SK-N-SH (cell line): ENCODE results near the gene BRIX1. TPM values are rescaled to one million over a fixed set of nuclear protein-coding genes. Genes with fewer than 3 reads are reported as not detected.

Experiments
- CTCF ChIA-PET: fragments of 300-600, 350-600 bp; formaldehyde crosslinking; extraction: SDS; loops from one replicate; lab custom pipeline; 2021; lab: Yijun Ruan, JAX
- POLR2A ChIA-PET: fragments of 350-600 bp; sonication (Branson Sonifier 250); formaldehyde crosslinking; extraction: SDS; loops from one replicate; lab custom pipeline; 2020; ENCODE audit warnings: antibody characterized with exemption, inconsistent platforms; lab: Yijun Ruan, JAX
- DNase-seq: peaks from one replicate; pipeline ENCODE4 v3.0.0; 2012
- H2AFZ ChIP-seq: fragments of 200-600 bp; sonication (generic); 2 replicates; pipeline ENCODE4 v1.8.1; 2016; ENCODE audit warnings: antibody characterized with exemption, mild to moderate bottlenecking, low read depth
- H3F3A ChIP-seq: fragments of 200-600 bp; sonication (generic); replicated peaks from 2 replicates; pipeline ENCODE3; 2016; ENCODE audit warnings: antibody characterized with exemption, mild to moderate bottlenecking; ENCODE audit not compliant: insufficient read depth
- H3K27ac ChIP-seq, 2 experiments: fragments of 200-500 bp in 1 of 2; fragments of 200-600 bp in 1 of 2; sonication (Bioruptor generic) in 1 of 2; sonication (generic), shearing (Covaris generic) in 1 of 2; 2 replicates each; pipeline versions ENCODE4 v1.5.1 to v1.6.1; 2014 to 2016; ENCODE audit warnings: low read depth in 2 of 2, inconsistent platforms in 1 of 2, low read length in 1 of 2, mild to moderate bottlenecking in 1 of 2, mixed read lengths in 1 of 2
- H3K27me3 ChIP-seq: fragments of 200-600 bp; sonication (generic), shearing (Covaris generic); 2 replicates; pipeline ENCODE4 v1.6.1; 2016; ENCODE audit warnings: mixed run types; ENCODE audit not compliant: insufficient read depth
- H3K36me3 ChIP-seq, 2 experiments: fragments of 200-500 bp in 1 of 2; fragments of 200-600 bp in 1 of 2; sonication (Bioruptor generic) in 1 of 2; sonication (generic) in 1 of 2; replicated peaks in 1 of 2; 2 replicates each; pipeline versions ENCODE3 to v1.5.1; 2014 to 2016; ENCODE audit warnings: low read length in 1 of 2, mild to moderate bottlenecking in 1 of 2; ENCODE audit not compliant: insufficient read depth in 2 of 2, control insufficient read depth in 1 of 2
- H3K4me1 ChIP-seq, 2 experiments: fragments of 200-500 bp in 1 of 2; fragments of 200-600 bp in 1 of 2; sonication (Bioruptor generic) in 1 of 2; sonication (generic), shearing (Covaris generic) in 1 of 2; 2 replicates each; pipeline versions ENCODE4 v1.5.1 to v1.6.1; 2014 to 2016; ENCODE audit warnings: low read depth in 1 of 2, low read length in 1 of 2, mixed run types in 1 of 2; ENCODE audit not compliant: insufficient read depth in 2 of 2, control insufficient read depth in 1 of 2
- H3K4me2 ChIP-seq: fragments of 200-600 bp; sonication (generic), shearing (Covaris generic); 2 replicates; pipeline ENCODE4 v1.6.1; 2017; ENCODE audit warnings: mixed run types
- H3K4me3 ChIP-seq, 2 experiments: fragments of 200-500 bp in 1 of 2; fragments of 200-600 bp in 1 of 2; sonication (Bioruptor generic) in 1 of 2; sonication (generic), shearing (Covaris generic) in 1 of 2; 2 replicates each; pipeline versions ENCODE4 v1.5.1 to v1.8.1; 2014 to 2016; ENCODE audit warnings: low read depth in 2 of 2, inconsistent platforms in 1 of 2, low read length in 1 of 2, mild to moderate bottlenecking in 1 of 2, mixed read lengths in 1 of 2, moderate library complexity in 1 of 2
- H3K79me2 ChIP-seq: fragments of 200-600 bp; sonication (generic); 2 replicates; pipeline ENCODE4 v1.8.1; 2017; ENCODE audit warnings: mild to moderate bottlenecking; ENCODE audit not compliant: insufficient read depth
- H3K9ac ChIP-seq: fragments of 200-600 bp; sonication (generic); 2 replicates; pipeline ENCODE4 v1.6.1; 2017; ENCODE audit warnings: mixed run types
- H3K9me2 ChIP-seq: fragments of 200-600 bp; sonication (generic); 2 replicates; pipeline ENCODE4 v1.6.1; 2017; ENCODE audit warnings: mixed run types
- H3K9me3 ChIP-seq: fragments of 200-600 bp; sonication (generic); 2 replicates; pipeline ENCODE4 v1.6.1; 2017; ENCODE audit warnings: mixed run types, mild to moderate bottlenecking, moderate library complexity
- H4K20me1 ChIP-seq: fragments of 200-600 bp; sonication (generic); 2 replicates; pipeline ENCODE4 v1.6.1; 2017; ENCODE audit warnings: mild to moderate bottlenecking, mixed run types; ENCODE audit not compliant: insufficient read depth
- CHD2 ChIP-seq: fragments of 150-350 bp; IDR thresholded peaks from 2 replicates; pipeline ENCODE4 v1.6.1; 2018; ENCODE audit warnings: low read length; ENCODE audit not compliant: partially characterized antibody
- ELF1 ChIP-seq: IDR thresholded peaks from 2 replicates; pipeline ENCODE4 v1.4.0; 2012
- FOSL2 ChIP-seq: IDR thresholded peaks from 2 replicates; pipeline ENCODE4 v1.4.0; 2012; ENCODE audit warnings: low read depth, mild to moderate bottlenecking, moderate library complexity, borderline replicate concordance
- FOXM1 ChIP-seq: IDR thresholded peaks from 2 replicates; pipeline ENCODE4 v1.4.0; 2012; ENCODE audit warnings: low read depth, mild to moderate bottlenecking
- JUND ChIP-seq: IDR thresholded peaks from 2 replicates; pipeline ENCODE4 v1.4.0; 2012
- MEF2A ChIP-seq: IDR thresholded peaks from 2 replicates; pipeline ENCODE4 v1.4.0; 2012; ENCODE audit warnings: low read depth, borderline replicate concordance
- MXI1 ChIP-seq: IDR thresholded peaks from 2 replicates; pipeline ENCODE4 v1.6.1; 2012; ENCODE audit warnings: mild to moderate bottlenecking, low read depth, low read length, improper control_type of control experiment
- NFIC ChIP-seq: IDR thresholded peaks from 2 replicates; pipeline ENCODE4 v1.4.0; 2012; ENCODE audit warnings: borderline replicate concordance
- POLR2AphosphoS5 ChIP-seq: IDR thresholded peaks from 2 replicates; pipeline ENCODE4 v1.6.1; 2012; ENCODE audit warnings: low read depth, low read length
- RCOR1 ChIP-seq: fragments of 150-350 bp; IDR thresholded peaks from 2 replicates; pipeline ENCODE4 v1.6.1; 2017; ENCODE audit warnings: antibody characterized with exemption, low read length
- RFX5 ChIP-seq: IDR thresholded peaks from 2 replicates; pipeline ENCODE4 v1.6.1; 2012; ENCODE audit warnings: mild to moderate bottlenecking, improper control_type of control experiment, low read length
- RXRA ChIP-seq: IDR thresholded peaks from 2 replicates; pipeline ENCODE4 v1.4.0; 2012; ENCODE audit warnings: low read depth, mild to moderate bottlenecking, borderline replicate concordance
- SMC3 ChIP-seq: IDR thresholded peaks from 2 replicates; pipeline ENCODE4 v1.6.1; 2012; ENCODE audit warnings: low read depth, low read length, improper control_type of control experiment
- TAF1 ChIP-seq: IDR thresholded peaks from 2 replicates; pipeline ENCODE4 v1.6.1; 2012; ENCODE audit warnings: low read depth, mild to moderate bottlenecking, low read length, moderate library complexity, borderline replicate concordance
- TCF12 ChIP-seq: IDR thresholded peaks from 2 replicates; pipeline ENCODE4 v1.4.0; 2012
- WGBS: methylation state at CpG from one replicate; pipeline ENCODE4 v1.1.6; 2017; ENCODE audit warnings: low lambda C conversion rate; 5-methylcytosine and 5-hydroxymethylcytosine counted together
- polyA plus RNA-seq, 3 experiments: library from polyadenylated mRNA; depleted of rRNA; stranded (reverse); fragments of >200 nt; gene quantifications; 2 replicates each; pipeline ENCODE4 v1.2.3, GENCODE V29; 2012
- TF ChIP-seq, protein P1 (sequence below): IDR thresholded peaks from 2 replicates; pipeline ENCODE4 v1.4.0; 2012; ENCODE audit warnings: low read depth, borderline replicate concordance
- TF ChIP-seq, protein P2 (sequence below): IDR thresholded peaks from 2 replicates; pipeline ENCODE4; 2012
- TF ChIP-seq, protein P3 (sequence below): fragments of 150-350 bp; IDR thresholded peaks from 2 replicates; pipeline ENCODE4 v1.6.1; 2017; ENCODE audit warnings: antibody characterized with exemption, low read length, low read depth, borderline replicate concordance
- TF ChIP-seq, protein P4 (sequence below): IDR thresholded peaks from 2 replicates; pipeline ENCODE4 v1.4.0; 2012; ENCODE audit warnings: low read depth
- TF ChIP-seq, protein P5 (sequence below): fragments of 150-350 bp; IDR thresholded peaks from 2 replicates; pipeline ENCODE4 v1.6.1; 2016; ENCODE audit warnings: mild to moderate bottlenecking, low read depth, low read length

The BRIX1 gene
- polyA plus RNA-seq, 1 of the 3 experiments (the other 2 are of a cell fraction), result 18.4 TPM

DNA sequence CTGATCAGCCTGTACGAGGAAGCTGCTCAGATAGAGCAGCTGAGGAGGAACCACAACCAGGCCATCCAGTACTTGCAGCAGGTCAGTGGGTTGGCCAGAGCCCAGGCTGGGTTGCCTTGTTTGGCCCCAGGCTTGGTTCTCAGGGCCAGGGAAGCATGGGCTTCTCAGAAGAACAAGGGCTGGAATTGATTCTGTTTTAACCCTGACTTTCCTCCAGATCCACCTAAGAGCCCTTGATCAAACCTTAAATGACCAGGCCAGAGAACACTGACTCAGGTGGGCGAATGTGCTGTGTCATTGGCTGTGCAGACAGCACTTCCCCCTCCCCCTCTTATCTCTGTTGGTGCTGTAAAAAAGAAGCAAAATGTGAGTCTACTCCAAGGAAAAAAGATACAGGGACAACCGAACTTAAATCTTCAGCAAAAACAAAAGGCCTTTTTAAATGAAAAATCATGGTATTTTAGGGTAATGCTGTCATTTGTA, 48.5 kb upstream of the BRIX1 start:
- Histone ChIP-seq H2AFZ (no peak overlapping the region), H4K20me1 (no peaks in the 10 kb centered on the region), H3K79me2 (no peaks in the 10 kb centered on the region), H3K4me1 (peaks cover 0 to 3% of the 10 kb centered on the region in 2 experiments; a peak in 1 of 4 replicates), H3F3A (no peaks in the 10 kb centered on the region), H3K27me3 (no peaks in the 10 kb centered on the region), H3K27ac (no peak overlapping the region), H3K4me2 (no peak overlapping the region), H3K9me2 (no peaks in the 10 kb centered on the region), H3K9me3 (no peaks in the 10 kb centered on the region), H3K36me3 (no peaks in the 10 kb centered on the region), H3K9ac (no peak overlapping the region), H3K4me3 (no peak overlapping the region)
- TF ChIP-seq, protein P1, sequence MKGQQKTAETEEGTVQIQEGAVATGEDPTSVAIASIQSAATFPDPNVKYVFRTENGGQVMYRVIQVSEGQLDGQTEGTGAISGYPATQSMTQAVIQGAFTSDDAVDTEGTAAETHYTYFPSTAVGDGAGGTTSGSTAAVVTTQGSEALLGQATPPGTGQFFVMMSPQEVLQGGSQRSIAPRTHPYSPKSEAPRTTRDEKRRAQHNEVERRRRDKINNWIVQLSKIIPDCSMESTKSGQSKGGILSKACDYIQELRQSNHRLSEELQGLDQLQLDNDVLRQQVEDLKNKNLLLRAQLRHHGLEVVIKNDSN, result no peak
- TF ChIP-seq TCF12 (no peak), MXI1 (no peak), TAF1 (no peak), RFX5 (no peak)
- TF ChIP-seq, protein P2, sequence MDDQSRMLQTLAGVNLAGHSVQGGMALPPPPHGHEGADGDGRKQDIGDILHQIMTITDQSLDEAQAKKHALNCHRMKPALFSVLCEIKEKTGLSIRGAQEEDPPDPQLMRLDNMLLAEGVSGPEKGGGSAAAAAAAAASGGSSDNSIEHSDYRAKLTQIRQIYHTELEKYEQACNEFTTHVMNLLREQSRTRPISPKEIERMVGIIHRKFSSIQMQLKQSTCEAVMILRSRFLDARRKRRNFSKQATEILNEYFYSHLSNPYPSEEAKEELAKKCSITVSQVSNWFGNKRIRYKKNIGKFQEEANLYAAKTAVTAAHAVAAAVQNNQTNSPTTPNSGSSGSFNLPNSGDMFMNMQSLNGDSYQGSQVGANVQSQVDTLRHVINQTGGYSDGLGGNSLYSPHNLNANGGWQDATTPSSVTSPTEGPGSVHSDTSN, result no peak
- TF ChIP-seq, protein P3, sequence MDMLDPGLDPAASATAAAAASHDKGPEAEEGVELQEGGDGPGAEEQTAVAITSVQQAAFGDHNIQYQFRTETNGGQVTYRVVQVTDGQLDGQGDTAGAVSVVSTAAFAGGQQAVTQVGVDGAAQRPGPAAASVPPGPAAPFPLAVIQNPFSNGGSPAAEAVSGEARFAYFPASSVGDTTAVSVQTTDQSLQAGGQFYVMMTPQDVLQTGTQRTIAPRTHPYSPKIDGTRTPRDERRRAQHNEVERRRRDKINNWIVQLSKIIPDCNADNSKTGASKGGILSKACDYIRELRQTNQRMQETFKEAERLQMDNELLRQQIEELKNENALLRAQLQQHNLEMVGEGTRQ, result no peak
- POLR2A ChIA-PET, result no interaction called here
- CTCF ChIA-PET, result interaction anchor here (1.2 to 2.2 kb wide), 2 partner anchors 9 to 31 kb away, joined by 3 to 8 read pairs; no protein-coding TSS in a partner anchor
- 83% methylated on average over 3 of the region's 3 CpGs for WGBS
- DNase-seq, result no peak

DNA sequence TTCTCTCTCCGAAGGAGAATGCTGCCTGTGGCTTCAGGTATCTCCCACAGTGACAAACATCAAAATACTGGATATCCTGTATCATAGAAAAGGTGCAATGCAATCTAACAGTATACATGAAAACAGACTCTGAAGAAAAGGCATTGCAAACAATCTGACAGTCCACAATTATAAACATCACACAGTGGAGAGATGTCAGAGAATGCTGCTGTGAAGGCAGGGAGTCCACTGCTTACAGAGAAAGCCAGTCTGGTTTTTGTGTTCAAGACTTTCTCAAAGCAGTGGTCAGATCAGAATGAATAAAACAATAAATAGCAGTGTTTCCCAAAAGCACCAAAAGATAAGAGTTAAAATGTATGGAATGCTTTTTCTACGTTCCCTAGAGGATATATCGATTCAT, 47.9 kb upstream of the BRIX1 start:
- H3K27ac ChIP-seq, result no peak overlapping the region
- no peaks in the 10 kb centered on the region for H3K27me3 ChIP-seq
- H3K9me3 ChIP-seq, result no peaks in the 10 kb centered on the region
- no peak overlapping the region for H3K9ac ChIP-seq
- ChIA-PET POLR2A (no interaction called here), CTCF (interaction anchor here (1.2 to 2.2 kb wide), 2 partner anchors 9 to 31 kb away, joined by 3 to 8 read pairs; no protein-coding TSS in a partner anchor)
- no peak overlapping the region for H2AFZ ChIP-seq
- WGBS, result 92% methylated on average over 3 of the region's 3 CpGs
- peaks cover 0 to 3% of the 10 kb centered on the region in 2 experiments; a peak in 1 of 4 replicates for H3K4me1 ChIP-seq
- H3F3A ChIP-seq, result no peaks in the 10 kb centered on the region
- no peaks in the 10 kb centered on the region for H3K79me2 ChIP-seq
- H3K4me3 ChIP-seq, result no peak overlapping the region
- H3K4me2 ChIP-seq, result no peak overlapping the region
- TF ChIP-seq, protein P4, sequence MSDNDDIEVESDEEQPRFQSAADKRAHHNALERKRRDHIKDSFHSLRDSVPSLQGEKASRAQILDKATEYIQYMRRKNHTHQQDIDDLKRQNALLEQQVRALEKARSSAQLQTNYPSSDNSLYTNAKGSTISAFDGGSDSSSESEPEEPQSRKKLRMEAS, result no peak
- TF ChIP-seq, protein P5, sequence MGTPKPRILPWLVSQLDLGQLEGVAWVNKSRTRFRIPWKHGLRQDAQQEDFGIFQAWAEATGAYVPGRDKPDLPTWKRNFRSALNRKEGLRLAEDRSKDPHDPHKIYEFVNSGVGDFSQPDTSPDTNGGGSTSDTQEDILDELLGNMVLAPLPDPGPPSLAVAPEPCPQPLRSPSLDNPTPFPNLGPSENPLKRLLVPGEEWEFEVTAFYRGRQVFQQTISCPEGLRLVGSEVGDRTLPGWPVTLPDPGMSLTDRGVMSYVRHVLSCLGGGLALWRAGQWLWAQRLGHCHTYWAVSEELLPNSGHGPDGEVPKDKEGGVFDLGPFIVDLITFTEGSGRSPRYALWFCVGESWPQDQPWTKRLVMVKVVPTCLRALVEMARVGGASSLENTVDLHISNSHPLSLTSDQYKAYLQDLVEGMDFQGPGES, result no peak
- TF ChIP-seq CHD2 (no peak), NFIC (no peak), JUND (no peak), TAF1 (no peak), RXRA (no peak), POLR2AphosphoS5 (no peak), SMC3 (no peak), FOXM1 (no peak), MEF2A (no peak), ELF1 (no peak), RCOR1 (no peak), FOSL2 (no peak)
- H3K36me3 ChIP-seq, result no peaks in the 10 kb centered on the region
- no peaks in the 10 kb centered on the region for H4K20me1 ChIP-seq
- DNase-seq, result no peak
- no peaks in the 10 kb centered on the region for H3K9me2 ChIP-seq
